Activated T-helper 1 cell treated with anti-CD3 and anti-CD28 coated beads, Interleukin-12 subunit alpha, Interleukin-12 subunit beta, Interleukin-2, Interleukin-4 antibody, amounts not matched to agents 30 ng/mL and 10 ng/mL and 1 ng/mL, durations not matched to agents 14 hours and 24 hours and 36 hours (primary cell): Measurements from ENCODE around the gene CALML3. TPM values are rescaled to one million over a fixed set of nuclear protein-coding genes. Genes with fewer than 3 reads are reported as not detected.

Experiments used
- DNase-seq: peaks from one replicate; pipeline ENCODE4 v3.0.0; 2021; ENCODE audit warnings: low spot score
- H3K27ac Mint-ChIP-seq: one replicate; pipeline ENCODE4 v1.8.0; 2021; ENCODE audit warnings: mild to moderate bottlenecking, mixed read lengths
- H3K27me3 Mint-ChIP-seq: one replicate; pipeline ENCODE4 v1.8.0; 2022; ENCODE audit warnings: mild to moderate bottlenecking, moderate library complexity, mixed read lengths; ENCODE audit not compliant: insufficient read depth
- H3K36me3 Mint-ChIP-seq: one replicate; pipeline ENCODE4 v1.8.0; 2021; ENCODE audit warnings: low read depth, mixed read lengths
- H3K4me1 Mint-ChIP-seq: one replicate; pipeline ENCODE4 v1.8.0; 2021; ENCODE audit warnings: low read depth, mixed read lengths
- H3K4me3 Mint-ChIP-seq: one replicate; pipeline ENCODE4 v1.8.0; 2021; ENCODE audit warnings: mild to moderate bottlenecking, moderate library complexity, mixed read lengths
- H3K9me3 Mint-ChIP-seq: one replicate; pipeline ENCODE4 v1.8.0; 2021; ENCODE audit warnings: mixed read lengths
- intact Hi-C: fragments of 100-400 bp; cut with micrococcal nuclease; formaldehyde crosslinking; loops from one replicate; pipeline ENCODE4 v1.15.1; 2024
- total RNA-seq: library from RNA; stranded (reverse); gene quantifications from 2 replicates; pipeline ENCODE4 v1.2.3, GENCODE V29; 2022

CALML3 gene
- total RNA-seq, 1 donor from 2014 or later = not detected

DNA sequence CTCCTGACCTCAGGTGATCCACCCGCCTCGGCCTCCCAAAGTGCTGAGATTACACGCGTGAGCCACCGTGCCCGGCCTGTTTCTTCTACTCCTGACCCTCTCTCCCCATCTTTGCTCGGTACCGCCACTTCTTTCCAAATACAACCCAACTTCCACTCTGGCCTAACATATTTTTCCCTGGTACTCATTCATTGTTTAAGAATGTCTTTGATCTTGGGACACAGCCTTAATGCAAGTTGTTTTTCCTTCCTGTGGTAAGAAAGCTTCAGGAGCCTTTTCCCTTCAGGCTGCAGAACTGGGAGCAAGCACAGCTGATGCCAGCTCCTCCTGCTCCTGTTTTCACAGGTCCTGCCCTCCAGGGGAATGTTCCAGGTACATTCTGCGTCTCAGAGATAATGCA lies 13.7 kb downstream of the CALML3 start:
- H3K27ac Mint-ChIP-seq = no peak overlapping the region
- DNase-seq = no peak
- H3K9me3 Mint-ChIP-seq = peaks cover 12% of the 10 kb centered on the region
- intact Hi-C loops = no loop called here
- H3K36me3 Mint-ChIP-seq = no peaks in the 10 kb centered on the region
- no peak overlapping the region for H3K4me3 Mint-ChIP-seq
- peaks cover 9% of the 10 kb centered on the region for H3K27me3 Mint-ChIP-seq
- H3K4me1 Mint-ChIP-seq = no peaks in the 10 kb centered on the region

DNA sequence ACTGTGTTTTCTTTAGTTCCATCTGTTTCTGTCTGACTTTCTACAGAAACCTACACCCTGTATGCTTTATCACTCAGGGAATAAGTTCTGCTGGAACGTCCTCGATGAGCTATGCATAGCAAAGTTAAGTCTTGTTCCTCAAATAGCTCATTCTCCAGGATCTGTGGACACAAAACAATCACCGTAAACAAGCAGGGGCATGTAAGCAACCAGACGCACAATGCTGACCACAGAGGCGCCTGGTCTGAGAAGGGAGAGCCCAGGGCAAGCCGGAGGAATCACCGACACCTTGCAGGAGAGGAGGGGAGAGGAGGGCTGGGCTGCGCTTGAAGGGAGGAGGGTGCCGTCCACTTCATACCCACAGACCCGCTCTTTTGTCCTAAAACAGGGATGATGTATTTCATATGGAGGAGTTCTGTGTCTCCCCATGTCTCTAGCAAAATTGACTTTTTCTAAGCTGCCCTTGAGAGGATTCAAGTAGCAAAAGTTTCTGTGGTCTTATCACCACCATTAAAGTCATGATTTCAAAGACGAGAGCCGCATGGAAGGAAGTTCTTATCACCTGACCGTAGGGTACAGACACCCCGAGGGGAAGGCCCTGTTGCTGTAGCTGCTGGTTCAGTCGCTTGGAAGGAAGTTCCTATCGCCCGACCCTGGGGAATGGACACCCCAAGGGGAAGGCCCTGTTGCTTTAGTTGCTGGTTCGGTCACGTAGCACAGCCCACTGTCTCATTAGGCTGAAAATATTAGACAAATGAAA lies 14.3 kb downstream of the CALML3 start:
- Mint-ChIP-seq H3K27ac (no peak overlapping the region), H3K4me1 (no peaks in the 10 kb centered on the region), H3K36me3 (no peaks in the 10 kb centered on the region), H3K9me3 (peaks cover 16% of the 10 kb centered on the region), H3K4me3 (no peak overlapping the region), H3K27me3 (peaks cover 11% of the 10 kb centered on the region)
- no peak for DNase-seq
- intact Hi-C loops = no loop called here

DNA sequence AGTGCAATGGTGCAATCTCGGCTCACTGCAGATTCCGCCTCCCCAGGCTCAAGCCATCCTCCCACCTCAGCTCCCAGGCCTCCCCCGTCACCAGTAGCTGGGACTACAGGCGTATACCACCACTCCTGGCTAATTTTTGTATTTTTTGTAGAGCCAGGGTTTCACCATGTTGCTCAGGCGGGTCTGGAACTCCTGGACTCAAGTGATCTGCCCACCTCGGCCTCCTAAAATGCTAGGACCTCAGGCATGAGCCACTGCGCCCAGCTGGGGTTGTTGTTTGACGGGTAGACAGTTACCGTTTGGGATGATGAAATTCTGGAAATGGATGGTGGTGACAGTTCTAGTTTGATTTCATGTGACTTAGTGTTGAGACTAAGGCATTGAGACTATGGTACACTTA lies 15.3 kb downstream of the CALML3 start:
- no peak for DNase-seq
- H3K4me1 Mint-ChIP-seq = no peaks in the 10 kb centered on the region
- H3K36me3 Mint-ChIP-seq = no peaks in the 10 kb centered on the region
- H3K27me3 Mint-ChIP-seq = peaks cover 14% of the 10 kb centered on the region
- H3K4me3 Mint-ChIP-seq = no peak overlapping the region
- intact Hi-C loops = no loop called here
- no peak overlapping the region for H3K27ac Mint-ChIP-seq
- H3K9me3 Mint-ChIP-seq = peaks cover 16% of the 10 kb centered on the region

DNA sequence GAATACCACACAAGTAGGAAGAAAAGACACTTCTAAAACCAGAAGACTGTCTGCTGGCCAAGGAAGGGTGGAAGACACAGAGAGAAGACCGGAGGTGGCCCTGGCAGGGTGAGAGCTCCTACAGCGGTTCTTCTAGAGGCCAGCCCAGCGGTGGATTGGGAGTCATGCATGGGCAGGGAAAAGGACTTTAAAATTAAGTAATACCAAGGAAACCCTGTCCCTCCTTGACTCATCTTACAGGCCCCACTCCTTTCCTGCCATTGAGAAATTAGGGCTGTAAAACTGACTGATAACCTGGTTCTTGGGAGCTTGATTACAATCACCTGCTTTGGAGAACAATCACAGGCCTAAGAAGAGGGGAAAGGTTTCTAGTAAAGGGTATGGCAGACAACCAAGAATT lies 16.1 kb downstream of the CALML3 start:
- Mint-ChIP-seq H3K27me3 (peaks cover 14% of the 10 kb centered on the region), H3K27ac (no peak overlapping the region), H3K4me3 (no peak overlapping the region), H3K36me3 (no peaks in the 10 kb centered on the region), H3K4me1 (no peaks in the 10 kb centered on the region), H3K9me3 (peaks cover 16% of the 10 kb centered on the region)
- intact Hi-C loops = no loop called here
- no peak for DNase-seq

DNA sequence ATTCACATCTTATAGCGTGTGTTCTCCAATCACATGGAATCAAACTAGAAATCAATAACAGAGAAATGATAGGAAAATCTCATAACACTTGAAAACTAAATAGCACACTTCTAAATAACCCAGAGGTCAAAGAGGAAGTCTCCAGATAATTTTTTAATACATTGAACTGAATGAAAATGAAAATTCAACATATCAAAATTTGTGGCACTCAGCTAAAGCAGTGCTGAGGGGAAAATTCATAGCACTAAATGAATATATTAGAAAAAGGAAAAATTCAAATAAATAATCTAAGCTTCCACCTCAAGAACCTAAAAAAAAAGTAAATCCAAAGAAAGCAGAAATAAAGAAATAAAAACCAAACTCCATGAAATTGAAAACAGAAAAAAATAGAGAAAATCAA lies 17.3 kb downstream of the CALML3 start:
- peaks cover 16% of the 10 kb centered on the region for H3K9me3 Mint-ChIP-seq
- no peak for DNase-seq
- H3K36me3 Mint-ChIP-seq = no peaks in the 10 kb centered on the region
- intact Hi-C loops = no loop called here
- peaks cover 14% of the 10 kb centered on the region for H3K27me3 Mint-ChIP-seq
- no peaks in the 10 kb centered on the region for H3K4me1 Mint-ChIP-seq
- no peak overlapping the region for H3K4me3 Mint-ChIP-seq
- H3K27ac Mint-ChIP-seq = no peak overlapping the region

DNA sequence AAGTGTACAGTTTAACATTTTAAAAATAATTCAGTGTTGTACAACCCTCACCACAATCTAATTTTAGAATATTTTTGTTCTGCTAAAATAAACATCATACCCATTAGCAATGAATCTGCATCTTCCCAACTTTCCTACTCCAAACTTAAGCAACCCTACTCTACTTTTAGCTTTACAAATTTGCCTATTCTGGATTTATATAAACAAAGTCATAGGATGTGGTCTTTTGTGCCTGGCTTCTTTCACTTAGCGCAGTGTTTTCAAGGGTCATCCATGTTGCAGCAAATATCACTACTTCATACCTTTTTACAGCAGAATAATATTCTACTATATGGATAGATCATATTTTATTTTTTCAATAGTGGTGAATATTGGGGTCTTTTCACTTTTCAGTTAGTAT lies 18.9 kb downstream of the CALML3 start:
- intact Hi-C loops = no loop called here
- Mint-ChIP-seq H3K27me3 (peaks cover 12% of the 10 kb centered on the region), H3K4me1 (no peaks in the 10 kb centered on the region), H3K27ac (no peak overlapping the region), H3K9me3 (peaks cover 16% of the 10 kb centered on the region), H3K36me3 (no peaks in the 10 kb centered on the region), H3K4me3 (no peak overlapping the region)
- no peak for DNase-seq

DNA sequence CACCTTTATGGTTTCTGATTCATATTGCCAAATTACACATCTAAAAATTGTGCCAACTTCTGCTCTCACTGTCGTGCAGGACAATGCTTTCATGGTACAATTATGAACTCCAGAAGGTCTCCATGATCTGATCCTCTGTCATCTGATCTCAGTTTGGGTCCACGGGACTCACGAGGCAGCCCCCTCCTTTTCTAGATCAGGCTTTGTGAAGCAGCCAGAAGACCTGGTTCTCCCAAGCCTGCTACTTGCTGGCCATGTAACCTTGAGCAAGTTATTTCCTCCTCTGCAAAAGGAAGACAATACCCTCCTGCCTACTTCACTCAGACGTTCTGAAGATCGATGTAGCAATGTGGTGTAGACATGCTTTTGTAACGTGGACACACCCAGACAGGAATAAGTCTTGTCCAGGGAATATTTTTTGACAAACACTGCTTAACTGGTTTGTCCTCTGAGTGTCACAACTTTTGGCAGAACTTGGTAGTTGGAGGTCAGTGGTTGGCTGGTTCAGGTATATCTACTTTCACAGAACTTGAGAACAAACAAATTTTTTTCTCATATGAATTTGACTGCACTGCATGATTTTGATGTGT lies 19.6 kb downstream of the CALML3 start:
- no peaks in the 10 kb centered on the region for H3K36me3 Mint-ChIP-seq
- H3K27me3 Mint-ChIP-seq = peaks cover 8% of the 10 kb centered on the region
- peaks cover 16% of the 10 kb centered on the region for H3K9me3 Mint-ChIP-seq
- H3K4me1 Mint-ChIP-seq = no peaks in the 10 kb centered on the region
- DNase-seq = no peak
- no peak overlapping the region for H3K27ac Mint-ChIP-seq
- no peak overlapping the region for H3K4me3 Mint-ChIP-seq
- intact Hi-C loops = no loop called here

DNA sequence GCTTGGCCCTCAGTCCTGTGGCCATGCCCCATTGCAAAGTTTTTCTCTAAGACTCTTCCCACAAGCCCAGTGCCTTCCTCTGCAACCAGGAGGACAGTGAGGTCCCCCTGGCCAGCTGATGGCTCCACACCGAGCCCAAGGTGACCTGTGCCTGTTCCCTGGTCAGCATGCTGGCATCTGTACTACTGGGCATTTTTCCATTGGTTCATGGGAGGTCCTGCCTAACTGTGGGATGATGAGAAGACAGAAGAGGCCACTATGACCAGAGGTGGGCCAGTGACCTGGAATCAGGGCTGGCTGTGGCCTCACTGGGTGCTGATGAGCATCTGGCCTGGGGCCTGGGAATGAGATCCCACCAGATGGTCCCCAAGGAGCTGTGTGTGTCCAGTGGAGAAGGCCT lies 20.2 kb downstream of the CALML3 start:
- no peak for DNase-seq
- Mint-ChIP-seq H3K9me3 (peaks cover 16% of the 10 kb centered on the region), H3K36me3 (no peaks in the 10 kb centered on the region), H3K27me3 (peaks cover 8% of the 10 kb centered on the region), H3K27ac (no peak overlapping the region), H3K4me1 (peaks cover under 1% of the 10 kb centered on the region), H3K4me3 (no peak overlapping the region)
- intact Hi-C loops = no loop called here

DNA sequence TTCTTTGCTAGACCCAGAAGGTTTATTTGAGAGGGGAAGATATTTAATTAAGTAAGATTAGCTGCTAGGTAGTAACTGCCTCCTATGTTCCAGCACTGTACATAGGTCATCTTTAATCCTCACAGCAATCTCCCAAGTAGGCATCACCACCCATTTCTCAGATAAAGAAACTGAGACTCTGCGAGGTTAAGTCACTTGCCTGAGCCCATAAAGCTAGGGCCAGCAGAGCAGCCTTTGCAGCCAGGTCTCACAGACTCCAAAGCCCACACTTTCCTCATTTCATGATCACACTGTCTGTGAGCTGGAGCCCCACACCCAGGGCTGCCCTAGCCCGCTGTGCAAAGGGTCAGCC lies 20.6 kb downstream of the CALML3 start:
- Mint-ChIP-seq H3K4me3 (no peak overlapping the region), H3K27ac (no peak overlapping the region), H3K36me3 (no peaks in the 10 kb centered on the region), H3K4me1 (peaks cover 5% of the 10 kb centered on the region), H3K9me3 (peaks cover 15% of the 10 kb centered on the region), H3K27me3 (peaks cover 8% of the 10 kb centered on the region)
- intact Hi-C loops = no loop called here
- no peak for DNase-seq

DNA sequence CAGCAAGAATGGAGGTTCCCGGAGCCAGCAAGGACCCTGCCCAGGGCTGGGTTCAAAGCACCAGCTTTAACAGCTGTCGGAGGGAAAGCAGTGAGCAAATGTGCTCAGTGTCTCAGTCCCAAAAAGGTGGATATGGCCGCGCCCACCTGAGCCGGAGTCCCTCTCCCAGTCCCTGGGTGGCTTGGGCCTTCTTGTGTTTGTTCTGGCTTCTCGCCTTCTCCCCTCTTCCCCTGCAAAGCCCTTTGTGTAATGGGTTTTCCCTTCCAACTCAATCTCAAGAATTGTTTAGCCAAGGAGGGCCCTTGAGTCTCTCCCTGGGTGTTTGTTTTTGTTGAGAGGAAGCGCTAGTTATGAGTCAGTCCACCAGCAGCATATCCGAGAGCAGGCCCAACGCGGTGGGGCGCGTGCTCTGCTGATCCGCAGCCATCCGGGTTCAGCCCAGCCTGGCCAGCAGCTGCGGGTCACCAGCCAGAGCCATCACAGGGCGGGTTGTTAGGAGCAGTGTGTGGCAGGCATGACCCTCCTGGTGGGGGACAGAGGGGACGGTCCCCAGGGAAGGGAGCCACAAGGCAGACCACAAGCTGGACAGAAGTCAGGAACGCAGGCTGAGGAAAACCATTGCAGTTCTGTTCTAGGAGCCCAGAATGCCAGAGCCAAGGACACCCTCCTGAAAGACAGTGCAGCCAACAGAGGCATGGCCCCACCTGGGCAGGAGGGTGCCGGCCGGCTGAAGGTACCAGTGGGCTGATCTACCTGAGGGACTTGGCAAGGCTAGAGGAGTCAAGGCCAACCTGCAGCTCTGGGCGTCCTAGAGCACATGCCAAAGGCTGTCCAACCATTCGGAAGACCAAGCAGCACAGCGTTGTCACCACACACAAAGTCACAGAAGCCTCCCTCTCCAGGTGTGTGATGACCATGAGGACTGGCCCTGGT lies 21.3 kb downstream of the CALML3 start:
- no peak for DNase-seq
- Mint-ChIP-seq H3K36me3 (no peaks in the 10 kb centered on the region), H3K4me1 (peaks cover 7% of the 10 kb centered on the region), H3K27ac (no peak overlapping the region), H3K9me3 (peaks cover 11% of the 10 kb centered on the region), H3K27me3 (peaks cover 8% of the 10 kb centered on the region), H3K4me3 (no peak overlapping the region)
- intact Hi-C loops = no loop called here

DNA sequence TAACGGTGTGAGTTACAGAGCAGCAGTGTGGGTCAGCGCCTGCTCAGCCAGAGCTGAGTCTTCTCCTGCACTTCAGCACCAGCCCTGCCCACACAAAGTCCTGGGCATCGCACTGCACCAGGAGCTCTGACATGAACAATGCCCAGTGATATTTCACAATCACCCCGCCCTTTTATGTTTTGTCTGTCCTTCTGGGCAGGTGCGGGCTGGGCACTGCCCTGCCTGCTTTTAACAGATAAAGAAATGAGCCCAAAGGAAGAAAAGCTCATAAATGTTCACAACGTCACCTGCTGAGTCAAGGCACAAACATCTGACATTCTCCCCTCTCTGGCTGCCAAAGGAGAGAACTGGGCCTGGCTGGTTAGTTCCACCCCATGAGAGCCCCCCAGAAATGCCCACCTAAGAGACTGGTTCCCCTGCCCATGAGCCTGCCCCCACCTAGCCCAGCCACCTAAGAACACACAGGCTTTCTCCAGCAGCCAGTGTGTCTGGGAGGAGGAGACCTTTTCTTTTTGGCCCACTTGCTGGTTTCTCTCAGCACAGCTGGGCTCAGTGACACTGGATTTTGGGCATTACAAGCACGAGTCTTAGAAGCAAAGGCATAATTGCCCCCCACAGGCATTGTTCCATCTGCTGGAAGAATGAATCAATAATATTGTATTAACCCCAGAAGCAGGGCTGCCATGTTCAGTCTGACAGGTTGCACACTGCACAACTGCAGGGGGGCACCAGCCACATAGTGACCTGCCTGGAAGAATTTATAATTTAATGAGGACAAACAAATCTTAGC lies 22.3 kb downstream of the CALML3 start:
- no peak for DNase-seq
- Mint-ChIP-seq H3K27ac (no peak overlapping the region), H3K27me3 (peaks cover 8% of the 10 kb centered on the region), H3K36me3 (no peaks in the 10 kb centered on the region), H3K9me3 (peaks cover 7% of the 10 kb centered on the region), H3K4me1 (peaks cover 15% of the 10 kb centered on the region), H3K4me3 (no peak overlapping the region)
- intact Hi-C loops = no loop called here

DNA sequence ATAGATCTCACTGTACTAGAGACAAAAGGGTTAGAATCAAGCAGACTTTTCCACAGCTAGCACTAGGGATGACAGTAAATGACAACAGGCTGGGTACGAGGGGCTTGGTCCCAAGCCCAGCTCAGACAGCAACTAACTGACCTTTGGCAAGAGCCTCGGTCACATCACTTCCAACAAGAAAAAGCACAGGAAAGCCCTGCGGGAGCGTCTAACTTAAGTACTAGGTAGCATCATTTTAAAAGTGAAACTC lies 22.8 kb downstream of the CALML3 start:
- H3K4me3 Mint-ChIP-seq = no peak overlapping the region
- H3K9me3 Mint-ChIP-seq = peaks cover 4% of the 10 kb centered on the region
- no peak overlapping the region for H3K27ac Mint-ChIP-seq
- peaks cover 5% of the 10 kb centered on the region for H3K27me3 Mint-ChIP-seq
- peaks cover 20% of the 10 kb centered on the region for H3K4me1 Mint-ChIP-seq
- intact Hi-C loops = no loop called here
- H3K36me3 Mint-ChIP-seq = no peaks in the 10 kb centered on the region
- no peak for DNase-seq
